ENCODE measurements around the gene ZDHHC3.

- no peak for TF ChIP-seq CTCF (conservative IDR thresholded peaks at IDR 0.05; ENCODE audit: low read depth, low read length)
- TF ChIP-seq EZH2 (IDR thresholded peaks at IDR 0.05; ENCODE audit: low read length, unreplicated experiment) = no peak
Observed at GRCh38 chr3:44950275-44950734, 25.7 kb downstream of the ZDHHC3 start.

Measured in PC-3 (cell line).